SK-MEL-5 (cell line): ENCODE results near the gene GTF2A2. TPM values are rescaled to one million over a fixed set of nuclear protein-coding genes. Genes with fewer than 3 reads are reported as not detected.

Experiments used
- DNase-seq: peaks from one replicate; pipeline ENCODE4 v3.0.0-alpha.2; 2016; ENCODE audit warnings: low read depth, low spot score
- in situ Hi-C: cut with HindIII; loops from 2 replicates; pipeline ENCODE4 v1.10.0; 2016; ENCODE audit warnings: low sequenced_read_pairs, high pct_unique_total_duplicates, low pct_unique_long_range_greater_than_20kb
- total RNA-seq: library from RNA; depleted of rRNA; stranded (reverse); fragments of >200 nt; shearing (Covaris generic); gene quantifications from 2 replicates; pipeline ENCODE4 v1.2.3, GENCODE V29; 2014

The GTF2A2 gene
- total RNA-seq, 1 experiment from 2014 or later, result 71.7 TPM

- in situ Hi-C loops, result no loop called here
- no peak for DNase-seq
These were observed 38.9 kb downstream of the GTF2A2 start for GRCh38 chr15:59618406-59618805.

GRCh38 chr15:59616379-59616778 lies 40.9 kb downstream of the GTF2A2 start:
- no peak for DNase-seq

DNA sequence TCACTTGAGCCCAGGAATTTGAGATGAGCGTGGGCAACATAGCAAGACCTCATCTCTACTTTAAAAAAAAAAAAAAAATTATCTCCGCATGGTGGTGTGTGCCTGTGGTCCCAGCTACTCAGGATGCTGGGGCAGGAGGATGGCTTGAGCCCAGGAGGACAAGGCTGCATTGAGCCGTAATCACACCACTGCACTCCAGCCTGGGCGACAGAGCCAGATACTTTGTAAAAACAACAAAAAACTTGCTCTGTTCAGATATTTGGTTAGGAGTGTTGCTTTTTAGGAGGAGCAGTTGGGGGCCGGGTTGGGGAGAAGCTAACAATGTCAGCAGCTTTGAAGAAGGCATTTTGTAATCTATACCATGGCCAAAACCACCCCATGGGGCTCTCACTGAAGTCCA lies 41.7 kb downstream of the GTF2A2 start:
- in situ Hi-C loops, result no loop called here
- DNase-seq, result no peak

More at GRCh38 chr15:59616379-59616778, 40.9 kb downstream of the GTF2A2 start:
- in situ Hi-C loops, result no loop called here

DNA sequence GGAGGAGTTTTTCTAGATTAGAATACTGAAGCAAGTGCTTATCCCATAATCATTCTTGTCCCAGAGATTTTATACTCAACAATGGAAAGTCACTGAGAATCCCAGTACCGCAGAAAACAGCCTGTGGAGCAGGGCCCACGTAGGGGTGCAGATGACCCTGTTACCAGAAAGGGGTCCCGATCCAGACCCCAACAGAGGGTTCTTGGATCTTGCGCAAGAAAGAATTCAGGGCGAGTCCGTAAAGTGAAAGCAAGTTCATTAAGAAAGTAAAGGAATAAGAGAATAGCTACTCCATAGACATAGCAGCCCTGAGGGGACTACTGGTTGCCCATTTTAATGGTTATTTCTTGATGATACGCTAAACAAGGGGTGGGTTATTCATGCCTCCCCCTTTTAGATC lies 43.2 kb downstream of the GTF2A2 start:
- no peak for DNase-seq
- in situ Hi-C loops, result no loop called here

GRCh38 chr15:59611276-59612260 lies 45.7 kb downstream of the GTF2A2 start, which contains the start of gene GCNT3:
GCNT3 (plus strand) TSS chr15:59611783; CDS start chr15:59618239, 6,456 bp downstream.
- DNase-seq, result peak; percentile 33
- in situ Hi-C loops, result no loop called here

DNA sequence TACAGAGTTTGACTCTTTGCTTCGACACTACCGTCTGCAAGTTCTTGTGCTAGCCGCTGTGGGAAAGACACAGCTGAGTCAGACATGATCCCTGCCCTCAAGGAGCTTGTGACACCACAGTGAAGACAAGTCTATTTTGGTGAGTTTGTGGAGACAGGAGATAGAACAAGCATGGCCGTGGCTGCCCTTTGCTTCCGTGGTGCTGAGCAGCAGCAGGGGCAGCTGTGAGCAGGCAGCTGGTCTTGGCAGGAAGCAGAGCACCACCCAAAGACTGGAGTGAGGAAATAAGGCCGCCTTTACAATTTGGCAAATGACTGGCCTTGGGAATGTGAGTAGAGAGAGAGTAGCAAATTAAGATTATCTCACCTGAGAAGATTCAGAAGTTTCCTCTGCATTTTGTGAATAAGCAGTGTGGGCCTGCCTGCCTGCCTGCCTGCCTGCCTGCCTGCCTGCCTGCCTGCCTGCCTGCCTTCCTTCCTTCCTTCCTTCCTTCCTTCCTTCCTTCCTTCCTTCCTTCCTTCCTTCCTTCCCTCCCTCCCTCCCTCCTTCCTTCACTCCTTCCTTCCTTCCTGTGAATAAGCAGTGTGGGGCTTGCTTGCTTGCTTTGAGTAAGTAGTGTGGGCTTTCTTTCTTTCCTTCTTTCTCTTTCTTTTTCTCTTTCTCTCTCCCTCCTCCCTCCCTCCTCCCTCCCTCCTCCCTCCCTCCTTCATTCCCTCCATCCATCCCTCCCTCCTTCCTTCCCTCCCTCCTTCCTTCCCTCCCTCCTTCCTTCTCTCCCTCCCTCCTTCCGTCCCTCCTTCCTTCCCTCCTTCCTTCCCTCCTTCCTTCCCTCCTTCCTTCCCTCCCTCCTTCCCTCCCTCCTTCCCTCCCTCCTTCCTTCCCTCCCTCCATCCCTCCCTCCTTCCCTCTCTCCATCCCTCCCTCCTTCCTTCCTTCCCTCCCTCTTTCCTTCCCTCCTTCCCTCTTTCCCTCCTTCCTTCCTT lies 47.3 kb downstream of the GTF2A2 start:
- DNase-seq, result no peak
- in situ Hi-C loops, result no loop called here

- DNase-seq, result no peak
- in situ Hi-C loops, result no loop called here
These were observed 51.3 kb downstream of the GTF2A2 start for GRCh38 chr15:59605994-59606393.

DNA sequence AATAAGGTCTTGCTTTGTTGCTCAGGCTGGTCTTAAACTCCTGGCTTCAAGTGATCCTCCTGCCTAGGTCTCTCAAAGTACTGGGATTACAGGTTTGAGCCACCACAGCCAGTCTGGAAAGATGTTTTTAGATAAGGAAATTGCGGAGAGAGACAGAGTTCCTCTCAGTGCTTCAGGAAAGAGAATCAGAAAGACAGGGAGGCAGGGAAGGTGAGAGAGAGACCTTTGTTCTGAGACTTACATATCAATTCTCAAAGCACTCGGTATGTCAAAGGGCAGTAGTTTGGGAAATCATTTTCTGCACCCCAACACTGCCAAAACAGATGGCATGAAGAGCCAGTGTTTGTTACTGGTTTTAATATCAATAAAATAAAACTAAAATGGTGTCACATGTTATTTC lies 58.9 kb downstream of the GTF2A2 start:
- in situ Hi-C loops, result no loop called here
- DNase-seq, result no peak

- DNase-seq, result no peak
- in situ Hi-C loops, result no loop called here
These were observed 60.7 kb downstream of the GTF2A2 start for GRCh38 chr15:59596640-59597039.

DNA sequence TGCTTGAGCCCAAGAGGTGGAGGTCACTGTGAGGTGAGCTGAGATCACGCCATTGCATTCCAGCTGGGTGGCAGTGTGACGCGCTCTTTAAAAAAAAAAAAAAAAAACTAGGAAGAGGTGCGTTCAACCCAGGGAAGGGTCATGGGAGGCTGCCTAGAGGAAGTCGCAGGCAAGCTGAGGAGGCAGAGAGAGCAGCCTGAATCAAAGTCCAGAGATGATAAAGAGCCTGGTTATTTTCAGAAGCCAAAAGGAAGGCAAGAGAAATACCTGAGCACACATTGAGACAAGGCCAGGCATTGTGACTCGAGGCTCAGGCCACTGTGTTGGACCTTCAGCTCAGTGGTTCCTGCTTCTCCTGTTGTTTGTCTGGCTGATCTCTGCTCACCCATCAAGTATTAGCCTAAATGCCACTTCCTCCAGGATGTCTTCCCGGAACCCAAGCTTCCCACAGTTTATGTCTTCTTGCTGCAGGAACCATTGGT lies 61.8 kb downstream of the GTF2A2 start:
- in situ Hi-C loops, result no loop called here
- no peak for DNase-seq

- DNase-seq, result no peak
- in situ Hi-C loops, result no loop called here
These were observed 62.3 kb downstream of the GTF2A2 start for GRCh38 chr15:59594991-59595390.

- in situ Hi-C loops, result no loop called here
- no peak for DNase-seq
These were observed 62.8 kb downstream of the GTF2A2 start for GRCh38 chr15:59594493-59594942.

DNA sequence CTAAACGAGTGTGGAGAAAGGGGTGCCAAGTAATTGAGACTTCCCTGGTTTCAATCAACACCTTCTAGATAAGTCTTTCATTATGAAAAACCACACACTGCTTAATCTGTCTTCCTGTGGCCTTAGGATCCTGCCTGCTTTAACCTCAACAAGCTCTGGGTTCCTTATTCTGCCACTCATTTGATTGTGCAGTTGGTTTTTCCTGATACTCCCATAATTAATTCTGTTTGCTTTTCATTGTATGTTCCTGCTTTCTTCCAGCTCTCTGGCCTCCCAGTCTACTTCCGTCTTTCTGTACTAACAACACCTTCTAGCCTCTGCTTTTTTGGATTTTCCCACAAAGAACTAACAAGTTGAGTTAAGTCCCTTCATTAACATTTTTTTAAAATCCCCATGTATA lies 66.0 kb downstream of the GTF2A2 start:
- in situ Hi-C loops, result no loop called here
- no peak for DNase-seq

DNA sequence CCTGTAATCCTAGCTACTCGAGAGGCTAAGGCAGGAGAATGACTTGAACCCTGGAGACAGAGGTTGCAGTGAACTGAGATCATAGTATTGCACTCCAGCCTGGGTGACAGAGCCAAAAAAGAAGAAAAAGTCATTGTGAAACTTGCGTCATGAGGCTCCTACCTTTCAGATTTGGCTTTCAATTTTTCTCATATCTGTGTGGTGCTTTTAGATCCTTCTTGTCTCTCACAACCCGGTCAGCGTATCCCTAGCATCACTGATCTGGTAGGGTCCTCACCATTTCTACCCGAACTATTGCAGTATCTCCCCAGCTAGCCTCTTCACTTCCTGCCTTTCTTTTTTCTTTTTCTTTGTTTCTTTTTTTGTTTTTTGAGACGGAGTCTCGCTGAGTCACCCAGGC lies 67.3 kb downstream of the GTF2A2 start:
- no peak for DNase-seq
- in situ Hi-C loops, result no loop called here
